Thyroid gland (tissue), 4 donors: Measurements from ENCODE around the gene RASA3. TPM values are rescaled to one million over a fixed set of nuclear protein-coding genes. Genes with fewer than 3 reads are reported as not detected.

Experiments
- DNase-seq, 2 donors: peaks; one replicate each; pipeline ENCODE4 v3.0.0-alpha.2; 2019
- H3K27ac ChIP-seq, 3 donors: fragments of 200-600 bp; sonication (generic); 1 replicate in 2 of 3; 2 replicates in 1 of 3; pipeline ENCODE4 v1.5.1; 2016 to 2019; ENCODE audit warnings: mild to moderate bottlenecking in 1 of 3, moderate library complexity in 1 of 3
- H3K27me3 ChIP-seq: fragments of 200-600 bp; sonication (generic); one replicate; pipeline ENCODE4 v1.5.1; 2019
- H3K36me3 ChIP-seq, 2 donors: fragments of 200-600 bp; sonication (generic); one replicate each; pipeline ENCODE4 v1.5.1; 2016 to 2019
- H3K4me1 ChIP-seq, 2 donors: fragments of 200-600 bp; sonication (generic); one replicate each; pipeline ENCODE4 v1.5.1; 2017 to 2019
- H3K4me3 ChIP-seq, 3 donors: fragments of 200-600 bp; sonication (generic); replicated peaks in 1 of 3; 1 replicate in 2 of 3; 2 replicates in 1 of 3; pipeline ENCODE4 v1.5.1; 2016; ENCODE audit warnings: mild to moderate bottlenecking in 1 of 3
- H3K9me3 ChIP-seq: fragments of 200-600 bp; sonication (generic); one replicate; pipeline ENCODE4 v1.5.1; 2017
- POLR2A ChIP-seq, 2 donors: fragments of 450-650 bp; IDR thresholded peaks; one replicate each; pipeline ENCODE4 v1.6.1; 2017; ENCODE audit warnings: antibody characterized with exemption in 2 of 2, mild to moderate bottlenecking in 2 of 2, moderate library complexity in 1 of 2
- WGBS, 2 donors: methylation state at CpG; one replicate each; pipeline ENCODE4 v1.1.5; 2017; 5-methylcytosine and 5-hydroxymethylcytosine counted together
- intact Hi-C: fragments of 100-400 bp; cut with DNase I; formaldehyde crosslinking; loops from one replicate; pipeline ENCODE4 v1.15.1; 2023
- total RNA-seq, 4 donors: library from RNA; depleted of rRNA; stranded (reverse); fragments of >200 nt; gene quantifications; one replicate each; pipeline ENCODE4 v1.2.3, GENCODE V29; 2016
- TF ChIP-seq, protein P1 (sequence below), 6 experiments: fragments of 200-600 bp in 3 of 6; fragments of 450-650 bp in 3 of 6; sonication (generic) in 3 of 6; IDR thresholded peaks; one replicate each; pipeline ENCODE4 v1.5.1; 2016 to 2019; ENCODE audit warnings: antibody characterized with exemption in 6 of 6, mild to moderate bottlenecking in 2 of 6, inconsistent platforms in 1 of 6, moderate library complexity in 1 of 6

Gene RASA3
- total RNA-seq, 4 donors from 2014 or later, result 22.3 to 32.3 (median 25.5) TPM

DNA sequence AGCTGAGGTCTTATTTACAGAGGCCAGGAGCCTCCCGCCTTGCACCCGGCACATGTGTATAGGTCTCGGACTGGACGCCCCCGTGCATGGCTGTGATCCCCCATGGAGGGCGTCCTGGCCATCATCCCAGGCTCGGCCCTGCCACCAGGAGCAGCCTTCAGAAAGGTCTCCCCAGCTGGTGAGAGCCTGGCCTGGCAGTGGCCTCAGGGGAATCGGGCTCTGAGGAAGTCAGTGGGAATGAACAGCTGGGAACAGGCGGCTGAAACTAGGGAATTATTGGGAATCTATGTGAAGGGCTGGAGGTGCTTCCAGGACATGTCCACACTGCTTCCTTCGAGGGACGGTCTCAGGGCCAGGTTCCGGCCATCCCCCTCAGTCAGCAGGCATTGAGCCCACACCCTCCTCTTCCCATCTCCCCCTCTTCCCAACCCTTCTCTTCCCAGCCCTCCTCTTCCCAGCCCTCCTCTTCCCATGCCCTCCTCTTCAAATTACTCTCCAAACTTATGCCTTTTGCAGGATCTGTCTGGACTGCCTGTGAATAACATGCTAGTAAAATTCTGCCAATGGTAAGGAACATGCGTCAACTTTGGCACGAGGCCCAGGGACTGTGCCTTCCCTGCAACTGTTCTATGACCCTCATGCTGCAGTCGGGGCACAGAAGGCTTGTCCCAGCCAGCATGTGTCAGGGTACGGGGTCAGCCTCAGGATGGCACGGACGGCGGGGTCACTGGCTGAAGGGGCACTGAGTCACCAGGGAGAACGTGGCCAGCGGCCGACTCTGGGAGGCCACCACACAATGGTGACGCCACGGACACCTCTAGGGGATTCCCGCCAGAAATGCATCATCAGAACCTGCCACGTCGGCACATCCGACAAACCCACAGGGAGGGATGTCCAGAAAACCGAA lies 134.3 kb downstream of the RASA3 start:
- Histone ChIP-seq H3K9me3 (no peaks in the 10 kb centered on the region), H3K4me3 (no peak overlapping the region), H3K36me3 (peaks cover 0 to 5% of the 10 kb centered on the region in 2 donors), H3K4me1 (peaks cover 20 to 42% of the 10 kb centered on the region in 2 donors), H3K27ac (peak overlapping the region in 2 of 3 donors; percentile 13 to 45), H3K27me3 (no peaks in the 10 kb centered on the region)
- TF ChIP-seq, protein P1, sequence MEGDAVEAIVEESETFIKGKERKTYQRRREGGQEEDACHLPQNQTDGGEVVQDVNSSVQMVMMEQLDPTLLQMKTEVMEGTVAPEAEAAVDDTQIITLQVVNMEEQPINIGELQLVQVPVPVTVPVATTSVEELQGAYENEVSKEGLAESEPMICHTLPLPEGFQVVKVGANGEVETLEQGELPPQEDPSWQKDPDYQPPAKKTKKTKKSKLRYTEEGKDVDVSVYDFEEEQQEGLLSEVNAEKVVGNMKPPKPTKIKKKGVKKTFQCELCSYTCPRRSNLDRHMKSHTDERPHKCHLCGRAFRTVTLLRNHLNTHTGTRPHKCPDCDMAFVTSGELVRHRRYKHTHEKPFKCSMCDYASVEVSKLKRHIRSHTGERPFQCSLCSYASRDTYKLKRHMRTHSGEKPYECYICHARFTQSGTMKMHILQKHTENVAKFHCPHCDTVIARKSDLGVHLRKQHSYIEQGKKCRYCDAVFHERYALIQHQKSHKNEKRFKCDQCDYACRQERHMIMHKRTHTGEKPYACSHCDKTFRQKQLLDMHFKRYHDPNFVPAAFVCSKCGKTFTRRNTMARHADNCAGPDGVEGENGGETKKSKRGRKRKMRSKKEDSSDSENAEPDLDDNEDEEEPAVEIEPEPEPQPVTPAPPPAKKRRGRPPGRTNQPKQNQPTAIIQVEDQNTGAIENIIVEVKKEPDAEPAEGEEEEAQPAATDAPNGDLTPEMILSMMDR (IDR thresholded peaks at IDR 0.05), result no peak
- no peak for TF ChIP-seq POLR2A (IDR thresholded peaks at IDR 0.05)
- intact Hi-C loops, result no loop called here
- peak; percentile 79 to 85 for DNase-seq
- 71 to 77% methylated on average over 27 to 29 of the region's 29 CpGs for WGBS, 2 donors

GRCh38 chr13:113996912-113997745 lies 135.3 kb downstream of the RASA3 start:
- Histone ChIP-seq H3K9me3 (no peaks in the 10 kb centered on the region), H3K4me3 (no peak overlapping the region), H3K36me3 (peaks cover 0 to 5% of the 10 kb centered on the region in 2 donors), H3K27me3 (no peaks in the 10 kb centered on the region), H3K27ac (no peak overlapping the region), H3K4me1 (peaks cover 28 to 51% of the 10 kb centered on the region in 2 donors)
- peak; percentile 0 to 1 for DNase-seq
- TF ChIP-seq, protein P1 (IDR thresholded peaks at IDR 0.05), result no peak
- no peak for TF ChIP-seq POLR2A (IDR thresholded peaks at IDR 0.05)
- intact Hi-C loops, result no loop called here
- WGBS, 2 donors, result 89 to 91% methylated on average over 9 to 13 of the region's 13 CpGs

DNA sequence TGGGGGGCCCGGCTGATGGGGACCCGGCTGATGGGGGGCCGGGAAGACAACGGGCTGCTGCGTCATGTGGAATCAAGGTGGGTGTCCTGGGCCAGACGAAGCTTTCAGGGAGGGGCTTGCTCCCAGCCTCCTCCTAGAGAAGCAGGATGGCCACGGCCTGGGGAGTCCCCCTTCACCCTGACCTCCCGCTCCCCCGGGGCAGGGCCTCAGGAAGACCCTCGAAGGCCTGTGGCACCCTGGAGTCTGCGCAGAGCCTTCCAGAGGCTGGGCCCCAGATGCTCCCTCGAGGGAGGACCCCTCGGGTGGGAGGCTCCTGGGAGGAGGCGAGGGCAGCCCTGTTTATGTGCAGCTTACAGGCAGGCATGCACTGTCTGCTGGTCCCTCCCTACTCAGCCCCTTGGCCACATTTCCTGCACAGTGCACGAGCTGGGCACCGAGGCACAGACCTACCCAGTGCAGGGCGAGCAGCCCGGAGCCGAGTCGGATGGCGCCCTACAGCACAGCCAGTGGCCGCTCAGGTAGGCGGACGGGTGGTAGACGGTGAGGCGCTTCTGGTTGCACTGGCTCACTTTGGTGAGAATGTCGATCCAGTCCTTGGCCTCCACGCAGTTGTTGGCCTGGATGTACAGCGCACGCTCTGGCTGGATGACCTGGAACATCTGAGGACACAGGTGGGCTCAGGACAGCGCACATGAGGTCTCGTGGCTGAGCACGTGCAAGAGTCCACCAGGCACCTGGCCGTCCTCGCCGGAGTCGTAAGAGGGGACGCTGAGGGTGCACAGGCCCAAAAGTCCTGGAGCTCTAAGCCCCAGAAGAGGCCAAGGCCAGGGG lies 136.1 kb downstream of the RASA3 start:
- Histone ChIP-seq H3K4me1 (peaks cover 28 to 56% of the 10 kb centered on the region in 2 donors), H3K9me3 (no peaks in the 10 kb centered on the region), H3K4me3 (no peak overlapping the region), H3K27me3 (no peaks in the 10 kb centered on the region), H3K36me3 (peaks cover 0 to 5% of the 10 kb centered on the region in 2 donors), H3K27ac (no peak overlapping the region)
- DNase-seq, result peak in 1 of 2 donors; percentile 2
- intact Hi-C loops, result no loop called here
- WGBS, 2 donors, result 94 to 96% methylated on average over 30 to 38 of the region's 38 CpGs
- TF ChIP-seq POLR2A (IDR thresholded peaks at IDR 0.05), result no peak
- TF ChIP-seq, protein P1 (IDR thresholded peaks at IDR 0.05), result no peak

GRCh38 chr13:113995051-113995601 lies 137.3 kb downstream of the RASA3 start:
- peaks cover 4 to 5% of the 10 kb centered on the region in 2 donors for H3K36me3 ChIP-seq

More at GRCh38 chr13:113995051-113995601, 137.3 kb downstream of the RASA3 start:
- intact Hi-C loops, result no loop called here
- peaks cover 30 to 51% of the 10 kb centered on the region in 2 donors for H3K4me1 ChIP-seq
- peak in 1 of 2 donors; percentile 3 for DNase-seq
- H3K27ac ChIP-seq, result no peak overlapping the region
- H3K27me3 ChIP-seq, result no peaks in the 10 kb centered on the region
- whole genome bisulfite sequencing, 2 donors, result 77 to 94% methylated on average over 14 to 22 of the region's 23 CpGs
- TF ChIP-seq POLR2A (IDR thresholded peaks at IDR 0.05), result no peak
- TF ChIP-seq, protein P1 (IDR thresholded peaks at IDR 0.05), result no peak
- no peak overlapping the region for H3K4me3 ChIP-seq
- H3K9me3 ChIP-seq, result no peaks in the 10 kb centered on the region
